ENCODE data around the gene FAF2. TPM values are rescaled to one million over a fixed set of nuclear protein-coding genes. Genes with fewer than 3 reads are reported as not detected.
A peak's percentile ranks its signal among the peaks of the same experiment; 100 is the strongest.
"Not testable (repeated sequence)": the region's sequence is repeated elsewhere in the genome, so short reads cannot be mapped to it uniquely, and the experiment has no call there.

The FAF2 gene
- total RNA-seq, 1 donor: 15.9 TPM

DNA sequence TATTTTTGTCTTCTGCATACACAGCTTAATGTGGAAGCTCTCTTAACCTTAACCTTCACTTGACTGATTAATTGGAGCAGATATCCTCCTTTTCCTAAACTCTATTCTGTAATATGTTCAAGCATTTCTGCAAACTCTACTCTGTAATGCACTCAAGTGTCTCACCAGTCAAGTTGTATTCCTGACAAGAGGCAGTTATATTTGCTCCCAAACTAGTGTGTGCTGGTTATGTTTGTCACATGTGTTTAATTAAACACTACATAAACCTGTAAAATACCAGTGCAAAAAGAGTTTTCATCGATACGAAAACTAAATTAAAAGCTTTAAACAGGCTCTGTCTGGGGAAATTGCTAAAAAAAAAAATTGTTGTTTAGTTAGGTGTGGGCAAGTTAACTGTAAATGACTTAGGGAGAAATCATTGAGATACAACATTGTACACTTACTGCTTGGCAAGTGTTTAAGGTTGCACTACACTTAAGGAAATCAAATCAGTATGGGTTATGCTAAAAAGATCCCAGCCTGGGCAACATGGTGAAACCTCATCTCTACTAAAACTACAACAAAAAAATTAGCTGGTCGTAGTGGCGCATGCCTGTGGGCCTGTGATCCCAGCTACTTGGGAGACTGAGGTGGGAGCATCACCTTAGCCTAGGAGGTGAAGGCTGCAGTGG, 6.7 kb downstream of the FAF2 start:
- DNase-seq (ENCODE audit: low read depth in 2 of 3, low spot score in 2 of 3): no peak

DNA sequence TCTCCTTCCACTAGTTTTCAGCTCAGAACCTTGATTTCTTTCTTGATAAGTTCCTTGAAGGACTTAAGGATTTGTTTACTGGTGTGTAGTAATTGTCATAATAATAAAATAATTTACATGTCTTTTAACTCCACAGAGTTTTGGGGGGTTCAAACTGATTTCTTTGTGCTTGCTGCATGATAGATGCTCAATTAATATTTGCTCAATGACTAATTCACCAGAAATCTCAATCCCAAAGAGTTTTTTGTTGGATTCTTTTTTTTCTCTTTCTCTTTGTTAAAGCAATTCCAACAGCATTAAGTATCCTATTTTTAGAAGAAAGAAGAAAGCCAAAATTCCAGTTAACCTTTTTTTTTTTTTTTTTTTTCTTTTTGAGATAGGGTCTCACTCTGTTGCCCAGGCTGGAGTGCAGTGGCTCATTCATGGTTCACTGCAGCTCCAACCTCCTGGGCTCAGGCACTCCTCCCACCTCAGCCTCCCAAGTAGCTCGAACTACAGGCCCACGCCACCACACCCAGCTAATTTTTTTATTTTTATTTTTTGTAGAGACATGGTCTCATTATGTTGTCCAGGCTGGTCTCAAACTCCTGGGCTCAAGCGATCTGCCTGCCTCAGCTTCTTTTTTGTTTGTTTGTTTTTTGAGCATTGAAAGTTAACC, 10.8 kb downstream of the FAF2 start:
- DNase-seq (ENCODE audit: low read depth in 2 of 3, low spot score in 2 of 3): no peak

DNA sequence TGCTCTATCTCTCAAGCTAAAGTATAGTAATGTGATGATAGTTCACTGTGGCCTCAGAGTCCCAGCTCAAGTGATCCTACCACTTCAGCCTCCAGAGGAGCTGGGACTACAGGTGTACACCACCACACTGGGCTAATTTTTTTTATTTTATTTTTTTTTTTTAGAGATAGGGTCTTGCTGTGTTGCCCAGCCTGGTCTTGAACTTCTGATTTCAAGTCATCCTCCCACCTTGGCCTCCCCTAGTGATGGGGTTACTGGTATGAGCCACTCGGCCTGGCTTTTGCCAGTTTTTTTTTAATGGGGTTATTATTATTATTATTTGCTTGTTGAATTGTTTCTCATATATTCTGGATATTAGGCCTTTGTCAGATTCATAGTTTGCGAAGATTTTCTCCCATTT, 13.2 kb downstream of the FAF2 start:
- no peak for DNase-seq (ENCODE audit: low read depth in 2 of 3, low spot score in 2 of 3)

DNA sequence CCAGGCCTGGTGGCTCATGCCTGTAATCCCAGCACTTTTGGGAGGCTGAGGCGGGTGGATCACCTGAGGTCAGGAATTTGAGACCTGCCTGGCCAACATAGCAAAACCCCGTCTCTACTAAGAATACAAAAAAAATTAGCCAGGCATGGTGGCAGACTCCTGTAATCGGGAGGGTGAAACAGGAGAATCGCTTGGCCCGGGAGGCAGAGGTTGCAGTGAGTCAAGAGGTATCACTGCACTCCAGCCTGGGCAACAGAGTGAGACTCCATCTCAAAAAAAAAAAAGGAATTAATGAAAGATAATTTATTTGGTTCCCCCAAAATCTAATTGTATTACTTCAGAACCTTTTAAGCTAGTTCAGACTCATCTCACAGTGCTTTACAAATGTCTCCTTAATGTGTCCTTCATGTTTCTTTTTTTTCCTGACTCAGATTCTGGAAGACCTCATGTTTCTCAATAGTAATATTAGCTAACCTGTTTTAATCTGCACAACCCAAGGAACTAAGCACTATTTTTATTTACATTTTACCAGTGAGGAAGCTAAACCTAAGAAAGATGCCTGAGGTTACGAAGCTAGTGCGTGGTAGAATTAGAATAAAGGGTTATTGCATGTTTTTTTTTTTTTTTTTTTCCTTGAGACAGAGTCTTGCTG, 15.1 kb downstream of the FAF2 start:
- no peak for DNase-seq (ENCODE audit: low read depth in 2 of 3, low spot score in 2 of 3)

DNA sequence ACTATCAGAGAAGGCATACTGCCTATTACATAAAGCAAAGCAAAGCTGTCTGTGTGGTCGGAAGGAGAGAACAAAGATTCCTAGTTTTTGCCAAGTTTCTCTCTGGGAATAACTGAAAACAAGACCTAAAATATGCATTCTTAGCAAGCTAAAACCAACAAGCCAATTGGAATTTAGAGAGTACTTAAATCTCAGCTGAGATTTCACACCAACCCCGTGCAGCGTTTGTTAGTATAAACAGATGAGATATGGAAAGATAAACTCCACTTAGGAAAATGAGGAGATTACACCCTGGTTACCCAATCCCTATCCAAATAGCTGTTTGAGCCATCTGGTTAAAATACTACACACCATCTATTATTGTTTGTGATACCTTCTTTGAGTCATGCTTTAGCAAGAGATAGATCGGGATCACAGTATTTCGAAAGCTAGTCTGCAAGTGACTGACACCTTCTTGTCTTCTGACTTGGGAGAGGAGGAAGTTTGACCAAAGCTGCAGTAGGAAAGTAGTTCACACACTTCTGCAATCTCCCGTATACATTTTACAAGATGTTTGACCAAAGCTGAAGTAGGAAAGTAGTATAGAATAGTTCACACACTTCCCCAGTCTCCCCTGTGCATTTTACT, 18.2 kb downstream of the FAF2 start:
- DNase-seq (ENCODE audit: low read depth in 2 of 3, low spot score in 2 of 3): no peak

DNA sequence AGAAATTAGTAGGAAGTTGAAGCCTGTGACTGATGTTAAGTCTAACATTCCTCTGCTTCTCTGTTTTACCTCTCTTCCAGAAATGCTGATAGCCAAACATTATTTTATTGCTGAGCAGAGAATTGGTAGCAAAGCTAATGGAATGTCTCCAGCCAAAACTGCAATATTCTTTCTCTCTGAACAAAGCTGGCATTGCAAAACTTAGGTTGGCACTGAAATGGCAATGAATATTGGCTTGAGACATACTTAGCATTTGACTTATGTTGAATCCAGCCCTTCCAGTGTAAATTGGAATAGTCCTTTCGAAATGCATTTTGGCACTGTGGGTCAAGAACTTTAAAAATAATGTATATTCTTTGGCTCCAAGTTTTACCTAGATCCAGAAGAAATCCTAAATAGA, 21.1 kb downstream of the FAF2 start:
- DNase-seq (ENCODE audit: low read depth in 2 of 3, low spot score in 2 of 3): no peak

DNA sequence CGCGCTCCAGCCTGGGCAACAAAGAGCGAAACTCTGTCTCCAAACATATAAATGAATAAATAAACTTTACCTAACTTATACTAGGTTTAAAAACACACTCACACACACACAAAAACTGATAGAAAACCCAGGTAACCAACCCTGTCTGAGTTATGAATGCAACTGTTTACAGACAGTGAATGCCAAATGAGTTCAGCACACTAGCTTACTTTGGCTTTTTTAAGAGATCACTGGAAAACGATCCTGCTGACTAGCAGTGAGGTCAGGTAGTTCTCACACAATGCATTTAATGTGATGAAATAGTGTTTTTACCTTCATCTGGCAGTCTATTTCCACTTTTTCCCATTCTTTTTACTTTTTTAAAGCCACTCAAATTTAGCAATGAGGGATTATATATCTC, 22.4 kb downstream of the FAF2 start:
- no peak for DNase-seq (ENCODE audit: low read depth in 2 of 3, low spot score in 2 of 3)

DNA sequence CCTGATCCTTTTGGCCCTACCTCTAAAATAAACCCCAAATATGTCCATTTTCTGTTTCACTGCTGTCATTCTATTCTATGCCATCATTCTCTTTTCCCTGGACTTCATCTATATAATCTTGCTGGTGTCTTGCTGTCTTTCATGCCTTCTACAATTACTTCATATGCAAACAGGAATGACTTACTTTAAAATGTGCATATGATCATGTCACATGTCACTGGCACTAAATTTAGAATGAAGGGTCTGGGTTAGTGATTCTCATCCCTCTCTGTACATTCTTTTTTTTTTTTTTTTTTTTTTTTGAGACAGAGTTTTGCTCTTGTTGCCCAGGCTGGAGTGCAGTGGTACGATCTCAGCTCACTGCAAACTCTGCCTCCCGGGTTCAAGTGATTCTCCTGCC, 22.9 kb downstream of the FAF2 start:
- DNase-seq (ENCODE audit: low read depth in 2 of 3, low spot score in 2 of 3): no peak

DNA sequence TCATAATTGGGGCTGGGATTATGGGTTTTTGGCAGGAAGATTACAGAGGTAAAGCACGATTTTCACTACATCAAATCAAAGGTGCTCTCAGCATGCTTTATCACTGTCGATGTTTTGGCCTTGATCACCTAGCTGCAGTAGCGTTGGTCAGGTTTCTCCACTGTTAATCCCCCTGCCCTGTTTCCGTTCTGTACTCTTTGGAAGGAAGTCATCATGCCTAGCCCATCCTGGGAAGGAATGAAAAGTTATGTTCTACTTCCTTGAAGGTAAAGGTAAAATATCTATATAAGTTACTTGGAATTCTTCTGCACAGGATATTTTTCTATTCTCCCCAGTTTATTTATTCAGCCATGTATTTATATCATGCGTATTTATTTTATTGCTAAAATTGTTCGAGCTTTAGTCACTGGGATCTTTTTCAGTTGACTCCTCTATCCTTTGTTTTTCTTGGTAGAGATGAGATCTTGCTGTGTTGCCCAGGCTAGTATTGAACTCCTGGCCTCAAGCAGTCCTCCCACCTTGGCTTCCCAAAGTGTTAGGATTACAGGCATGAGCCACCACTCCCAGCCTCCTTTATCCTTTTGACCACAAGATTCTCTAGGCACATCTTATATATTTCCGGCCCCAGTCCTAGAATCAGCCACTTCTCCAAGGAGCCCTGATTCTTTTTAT, 25.3 kb downstream of the FAF2 start:
- no peak for DNase-seq (ENCODE audit: low read depth in 2 of 3, low spot score in 2 of 3)

DNA sequence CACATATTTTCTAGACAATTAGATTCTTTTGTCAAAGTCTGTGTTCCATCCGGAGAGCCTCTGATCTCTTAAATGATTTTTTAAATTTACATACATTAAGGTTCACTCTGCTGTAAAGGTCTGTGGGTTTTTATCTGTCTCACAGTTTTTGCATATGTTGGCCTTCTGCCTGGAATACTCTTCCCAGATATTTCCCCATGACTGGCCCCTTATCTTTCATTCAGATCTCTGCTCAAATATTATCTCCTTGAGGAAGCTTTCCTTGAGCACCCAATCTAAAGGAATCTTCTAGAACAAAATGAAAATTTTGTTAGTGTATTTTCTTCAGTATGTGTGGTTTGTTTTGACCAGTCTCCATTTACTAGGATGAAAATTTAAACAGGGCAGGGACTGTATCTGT, 26.3 kb downstream of the FAF2 start:
- no peak for DNase-seq (ENCODE audit: low read depth in 2 of 3, low spot score in 2 of 3)

DNA sequence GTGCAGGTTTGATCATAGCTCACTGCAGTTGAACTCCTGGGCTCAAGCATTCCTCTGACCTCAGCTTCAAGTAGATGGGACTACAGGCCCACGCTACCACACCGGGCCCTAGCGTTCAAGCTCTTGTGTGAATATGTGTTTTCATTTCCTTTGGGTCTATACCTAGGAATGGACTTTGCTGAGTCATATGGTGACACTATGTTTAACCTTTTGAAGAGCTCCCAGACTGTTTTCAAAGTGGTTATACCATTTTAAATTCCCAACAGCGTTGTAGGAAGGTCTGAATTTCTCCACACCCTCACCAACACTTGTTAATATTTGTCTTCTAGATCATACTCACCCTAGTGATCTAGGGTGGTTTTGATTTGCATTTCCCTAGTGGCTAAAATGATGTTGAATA, 33.5 kb downstream of the FAF2 start:
- DNase-seq (ENCODE audit: low read depth in 2 of 3, low spot score in 2 of 3): no peak

DNA sequence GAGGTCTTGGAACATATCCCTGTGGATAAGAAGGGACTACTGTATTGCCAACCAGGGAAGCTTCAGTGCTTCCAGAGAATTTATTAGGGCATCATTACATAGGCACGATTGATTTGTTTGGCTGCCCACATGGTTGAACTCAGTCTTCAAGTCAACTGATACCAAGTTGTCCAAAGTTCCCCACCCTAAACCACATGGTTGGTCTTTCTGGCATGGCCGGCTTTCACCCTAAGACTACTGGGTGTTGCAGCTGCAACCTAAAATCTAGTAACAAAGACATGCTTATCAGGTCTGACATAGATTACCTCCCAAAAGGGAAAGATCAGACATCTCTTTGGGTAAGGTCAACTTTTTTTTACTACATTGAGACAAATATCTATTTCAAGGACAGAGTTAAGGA, 37.0 kb downstream of the FAF2 start:
- no peak for DNase-seq (ENCODE audit: low read depth in 2 of 3, low spot score in 2 of 3)

DNA sequence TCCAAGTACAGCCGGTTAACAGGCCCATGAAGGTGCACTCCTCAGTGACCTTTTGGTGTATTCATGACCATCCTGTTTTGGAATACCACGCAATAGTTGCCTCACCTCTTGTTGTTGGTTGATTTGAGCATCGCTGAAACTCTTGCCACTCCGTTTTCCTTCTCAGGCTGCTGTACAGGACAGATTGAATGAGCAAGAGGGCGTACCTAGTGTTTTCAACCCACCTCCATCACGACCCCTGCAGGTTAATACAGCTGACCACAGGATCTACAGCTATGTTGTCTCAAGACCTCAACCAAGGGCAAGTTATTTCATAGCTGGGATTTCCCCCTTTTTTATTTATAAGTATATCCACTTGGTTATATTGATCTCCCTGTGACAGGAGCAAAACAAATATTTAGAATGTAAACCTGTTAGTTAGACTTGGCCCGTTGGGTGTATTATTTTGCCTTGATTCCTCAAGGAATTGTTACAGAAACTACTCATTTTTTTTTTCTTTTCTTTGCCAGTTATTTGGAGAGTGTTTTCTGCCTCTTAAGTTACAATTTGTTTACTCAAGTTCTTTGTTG, 38.1 kb downstream of the FAF2 start:
- DNase-seq (ENCODE audit: low read depth in 2 of 3, low spot score in 2 of 3): no peak

DNA sequence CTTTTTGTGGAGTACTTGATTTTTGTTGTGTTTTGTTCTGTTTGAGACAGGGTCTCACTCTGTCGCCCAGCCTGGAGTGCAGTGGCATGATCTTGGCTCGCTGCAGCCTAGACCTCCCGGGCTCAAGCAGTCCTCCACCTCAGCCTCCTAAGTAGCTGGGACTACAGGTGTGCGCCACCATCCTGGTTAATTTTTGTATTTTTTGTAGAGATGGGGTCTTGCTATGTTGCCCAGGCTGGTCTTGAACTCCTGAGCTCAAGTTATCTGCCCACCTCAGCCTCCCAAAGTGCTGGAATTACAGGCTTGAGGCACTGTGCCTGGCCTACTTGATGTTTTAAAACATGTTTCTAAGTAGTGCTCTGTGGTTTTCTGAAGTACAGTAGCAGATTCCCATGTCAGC, 39.0 kb downstream of the FAF2 start:
- not testable (repeated sequence) for DNase-seq (ENCODE audit: low read depth in 2 of 3, low spot score in 2 of 3)

DNA sequence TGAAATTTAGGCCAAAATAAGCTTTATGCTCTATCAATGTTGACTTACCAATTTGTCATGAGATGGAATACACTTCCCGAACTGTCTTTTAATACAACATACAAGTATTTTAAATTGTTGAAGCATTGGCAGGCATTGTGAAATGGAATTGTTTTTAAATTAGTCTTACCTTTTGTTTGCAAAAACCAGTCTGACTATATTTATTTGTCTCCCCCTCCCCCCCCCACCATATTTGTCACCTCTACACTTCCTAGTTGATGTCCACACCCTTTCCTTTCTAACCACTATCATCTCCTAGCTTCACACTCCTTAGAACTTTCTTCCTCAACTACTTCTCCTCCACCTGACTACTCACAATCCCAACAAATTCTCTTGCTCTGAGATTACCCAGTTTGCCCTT, 40.9 kb downstream of the FAF2 start:
- no peak for DNase-seq (ENCODE audit: low read depth in 2 of 3, low spot score in 2 of 3)

DNA sequence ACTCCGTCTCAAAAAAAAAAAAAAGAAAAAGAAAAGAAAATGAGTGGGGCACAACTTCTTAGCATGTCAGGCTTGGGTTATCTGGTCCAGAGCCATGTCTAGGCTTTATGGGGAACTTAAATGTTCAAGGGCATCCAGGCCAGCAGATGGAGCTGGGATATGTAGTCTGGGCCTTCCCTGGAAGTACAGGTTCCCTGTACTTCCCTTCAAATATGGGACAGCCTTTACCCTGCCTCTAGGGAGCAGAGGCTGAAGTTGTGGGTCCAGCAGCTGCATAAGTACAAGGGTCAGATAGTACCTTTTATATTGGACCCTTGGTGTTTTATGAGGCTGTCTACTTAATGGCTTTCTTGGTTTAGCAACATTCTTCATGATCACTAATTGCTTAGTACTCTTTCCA, 42.1 kb downstream of the FAF2 start:
- DNase-seq (ENCODE audit: low read depth in 2 of 3, low spot score in 2 of 3): peak in 1 of 3 donors; percentile 9

DNA sequence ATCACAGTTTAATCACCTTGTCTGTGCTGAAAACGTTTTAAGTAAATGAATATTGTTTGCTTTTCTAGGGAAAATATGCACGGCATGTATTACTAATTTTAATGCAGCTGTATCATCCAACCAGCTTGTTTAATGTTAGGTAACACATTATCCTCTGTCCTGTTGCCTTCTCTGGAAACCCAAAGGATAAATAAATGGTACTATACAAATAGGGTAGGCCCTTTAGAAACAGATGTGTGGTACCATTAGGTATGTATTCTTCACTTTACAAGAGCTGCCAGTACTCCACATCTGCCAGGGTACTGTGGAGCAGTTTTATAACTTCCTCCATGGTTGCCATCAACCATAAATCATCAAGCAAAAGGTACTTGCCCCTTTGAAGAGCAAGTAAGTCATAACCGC, 42.9 kb downstream of the FAF2 start:
- DNase-seq (ENCODE audit: low read depth in 2 of 3, low spot score in 2 of 3): peak in 2 of 3 donors; percentile 46 to 80

DNA sequence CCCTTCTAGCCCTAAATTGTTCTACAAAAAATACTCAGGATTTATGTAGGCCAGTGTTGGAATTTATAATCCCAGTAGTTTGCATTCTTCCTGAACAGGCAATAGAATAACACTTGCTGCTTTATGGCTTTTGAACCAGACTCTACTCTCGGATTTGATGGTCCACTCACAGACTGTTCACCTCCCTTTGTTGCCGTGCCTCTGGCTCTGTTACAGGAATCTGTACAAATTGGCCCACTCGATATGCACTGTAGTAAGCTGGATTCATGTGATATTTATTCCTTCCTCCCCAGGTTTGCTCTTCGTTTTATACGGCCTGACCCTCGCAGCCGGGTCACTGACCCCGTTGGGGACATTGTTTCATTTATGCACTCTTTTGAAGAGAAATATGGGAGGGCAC, 43.7 kb downstream of the FAF2 start:
- DNase-seq (ENCODE audit: low read depth in 2 of 3, low spot score in 2 of 3): no peak

DNA sequence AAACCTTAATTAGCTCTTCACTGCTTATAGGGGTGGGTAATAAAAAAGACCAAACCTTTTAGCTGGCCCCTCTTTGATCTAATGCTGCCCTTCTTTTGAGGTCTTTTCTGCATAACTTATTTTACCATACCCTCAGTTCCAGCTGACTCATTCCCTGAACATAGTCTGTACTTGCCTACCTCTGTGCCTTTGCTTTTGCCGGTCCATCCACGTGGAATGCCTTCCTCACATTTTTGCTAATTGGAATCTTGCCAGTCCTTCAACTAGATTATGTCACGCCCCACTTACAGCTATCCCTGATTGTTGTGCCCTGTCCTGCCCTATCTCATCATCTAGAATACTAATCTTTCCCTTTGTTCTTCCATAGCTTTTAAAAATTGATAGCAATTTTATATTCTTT, 44.2 kb downstream of the FAF2 start:
- no peak for DNase-seq (ENCODE audit: low read depth in 2 of 3, low spot score in 2 of 3)

DNA sequence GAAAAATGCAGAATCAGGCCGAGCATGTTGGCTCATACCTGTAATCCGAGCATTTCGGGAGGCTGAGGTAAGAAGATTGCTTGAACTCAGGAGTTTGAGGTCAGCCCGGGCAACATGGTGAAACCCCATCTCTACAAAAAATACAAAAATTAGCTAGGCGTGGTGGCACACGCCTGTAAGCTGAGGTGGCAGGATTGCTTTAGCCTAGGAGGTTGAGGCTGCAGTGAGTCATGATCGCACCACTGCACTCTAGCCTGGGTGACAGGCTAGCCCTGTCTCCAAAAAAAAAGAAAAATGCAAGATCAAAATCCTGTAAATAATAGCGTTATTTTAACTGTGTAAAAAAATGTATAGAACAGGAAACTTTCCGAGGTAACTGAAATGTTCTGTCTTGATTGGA, 49.7 kb downstream of the FAF2 start:
- no peak for DNase-seq (ENCODE audit: low read depth in 2 of 3, low spot score in 2 of 3)

DNA sequence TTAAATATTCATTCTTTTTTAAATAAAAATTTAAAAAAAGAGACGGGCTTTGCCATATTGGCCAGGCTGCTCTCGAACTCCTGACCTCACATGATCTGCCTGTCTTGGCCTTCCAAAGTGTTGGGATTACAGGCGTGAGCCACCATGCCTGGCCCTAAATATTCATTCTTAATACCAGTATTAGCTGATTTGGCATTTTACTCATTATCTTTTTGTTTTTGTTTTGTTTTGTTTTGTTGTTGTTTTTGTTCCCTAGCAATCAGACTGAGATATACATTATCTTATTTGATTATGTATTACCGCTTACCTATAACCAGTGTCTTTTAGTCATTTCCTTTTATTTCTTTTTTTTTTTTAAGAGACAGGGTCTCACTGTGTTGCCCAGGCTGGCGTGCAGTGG, 51.1 kb downstream of the FAF2 start:
- no peak for DNase-seq (ENCODE audit: low read depth in 2 of 3, low spot score in 2 of 3)

All from hematopoietic multipotent progenitor cell (in vitro differentiated cells).